Skeletal muscle cell (primary cell): ENCODE measurements around the gene EIF5AL1.
"Not testable (repeated sequence)": the region's sequence is repeated elsewhere in the genome, so short reads cannot be mapped to it uniquely, and the experiment has no call there.

Source experiments
- DNase-seq: peaks from one replicate; pipeline ENCODE4 v3.0.0-alpha.2; 2010; ENCODE audit warnings: low read depth
- H3K4me3 ChIP-seq: 2 replicates; pipeline ENCODE4 v1.5.1; 2011; ENCODE audit warnings: low read depth, mild to moderate bottlenecking, control low read depth, low read length, moderate library complexity

EIF5AL1 gene

DNA sequence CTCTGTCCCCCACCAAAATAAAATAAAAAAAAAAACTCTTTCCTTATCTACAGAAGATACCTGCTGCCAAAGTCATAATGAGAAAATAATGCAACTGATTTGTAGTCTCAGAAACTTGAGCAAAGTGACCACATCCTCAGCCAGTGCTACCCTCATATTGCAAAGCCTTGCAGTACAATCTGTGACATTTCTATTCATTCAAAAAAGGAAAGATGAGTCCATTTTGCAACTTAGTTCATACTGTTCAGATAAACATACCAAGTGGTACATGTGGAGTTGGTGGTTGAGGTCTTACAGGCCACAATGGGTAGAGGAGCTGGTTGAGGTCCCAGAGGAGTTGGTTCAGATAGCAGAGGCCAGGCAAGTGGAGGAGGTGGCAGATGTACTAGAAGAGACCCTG, 6.5 kb upstream of the EIF5AL1 start:
- no peak for DNase-seq
- no peak overlapping the region for H3K4me3 ChIP-seq

DNA sequence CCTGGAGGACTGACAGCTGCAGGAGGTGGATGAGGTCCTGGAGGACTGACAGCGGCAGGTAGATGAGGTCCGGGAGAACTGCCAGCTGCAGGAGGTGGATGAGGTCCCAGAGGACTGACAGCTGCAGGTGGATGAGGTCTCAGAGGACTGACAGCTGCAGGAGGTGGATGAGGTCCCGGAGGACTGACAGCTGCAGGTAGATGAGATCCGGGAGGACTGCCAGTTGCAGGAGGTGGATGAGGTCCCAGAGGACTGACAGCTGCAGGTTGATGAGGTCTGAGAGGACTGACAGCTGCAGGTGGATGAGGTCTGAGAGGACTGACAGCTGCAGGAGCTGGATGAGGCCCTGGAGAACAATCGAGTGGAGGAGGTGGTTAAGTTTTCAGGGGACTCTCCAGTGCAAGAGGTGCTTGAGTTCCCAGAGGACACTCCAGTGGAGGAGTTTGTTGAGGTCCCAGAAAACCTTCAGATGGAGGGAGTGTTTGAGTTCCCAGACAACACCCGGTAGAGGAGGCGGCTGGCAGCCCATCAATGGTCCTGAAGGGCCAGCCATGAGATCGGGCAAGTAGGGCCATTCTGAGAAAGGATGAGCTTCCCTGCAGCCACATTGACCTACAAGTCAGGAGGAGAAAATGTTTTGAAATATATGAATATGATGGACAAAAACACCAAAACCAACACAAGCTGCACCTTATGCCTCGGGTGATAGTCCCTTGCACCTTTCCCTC, 4.7 kb upstream of the EIF5AL1 start:
- H3K4me3 ChIP-seq = no peak overlapping the region
- peak; percentile 50 for DNase-seq

DNA sequence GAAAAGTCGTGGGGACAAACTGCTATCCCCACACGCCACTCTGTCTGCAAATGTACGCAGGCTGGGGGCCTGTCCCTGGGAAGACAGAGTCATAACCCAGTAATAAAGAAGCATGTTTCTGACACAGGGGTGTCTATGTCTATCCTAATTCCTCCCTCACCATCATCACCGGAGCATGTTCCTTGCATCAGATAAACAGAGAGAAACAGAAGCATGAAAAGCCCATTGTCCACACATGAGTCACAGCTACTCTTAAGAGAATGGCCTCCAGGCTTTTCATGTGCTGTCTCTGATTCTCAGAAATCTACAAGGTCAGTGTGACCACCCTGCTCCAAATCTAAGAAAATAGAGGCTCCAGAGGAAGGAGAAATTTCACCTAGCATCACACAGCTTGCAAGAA, 4.1 kb upstream of the EIF5AL1 start:
- DNase-seq, H3K4me3 ChIP-seq: not testable (repeated sequence)

DNA sequence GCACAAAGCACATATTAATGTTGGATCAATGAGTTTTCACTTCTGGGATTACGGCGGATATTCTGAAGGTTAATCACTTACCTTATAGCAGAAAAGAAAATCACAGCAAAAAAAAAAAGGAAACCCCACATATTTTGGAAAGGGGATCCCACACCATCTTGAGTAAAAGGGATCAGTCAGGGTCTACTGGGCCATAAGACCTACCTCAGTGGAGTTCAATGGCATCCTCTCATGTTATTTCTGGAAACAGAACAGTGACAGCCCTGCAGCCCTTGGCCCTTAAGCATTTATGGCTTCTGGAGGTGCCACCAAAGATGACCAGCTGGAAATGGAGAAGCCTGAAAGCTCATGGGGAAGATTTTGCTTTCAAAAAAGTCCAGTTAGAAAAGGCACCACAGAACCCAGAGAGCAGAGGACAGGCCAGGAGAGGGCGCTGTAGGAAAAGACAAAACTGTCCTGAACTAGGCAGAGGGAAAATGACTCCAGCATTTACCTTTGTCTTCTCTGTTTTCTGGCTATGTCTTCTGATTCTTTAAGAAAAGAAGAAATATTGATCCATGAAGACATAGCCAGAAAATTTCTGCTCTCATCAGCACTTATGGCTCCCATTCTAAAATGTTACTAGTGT, 2.9 kb upstream of the EIF5AL1 start:
- not testable (repeated sequence) for DNase-seq

DNA sequence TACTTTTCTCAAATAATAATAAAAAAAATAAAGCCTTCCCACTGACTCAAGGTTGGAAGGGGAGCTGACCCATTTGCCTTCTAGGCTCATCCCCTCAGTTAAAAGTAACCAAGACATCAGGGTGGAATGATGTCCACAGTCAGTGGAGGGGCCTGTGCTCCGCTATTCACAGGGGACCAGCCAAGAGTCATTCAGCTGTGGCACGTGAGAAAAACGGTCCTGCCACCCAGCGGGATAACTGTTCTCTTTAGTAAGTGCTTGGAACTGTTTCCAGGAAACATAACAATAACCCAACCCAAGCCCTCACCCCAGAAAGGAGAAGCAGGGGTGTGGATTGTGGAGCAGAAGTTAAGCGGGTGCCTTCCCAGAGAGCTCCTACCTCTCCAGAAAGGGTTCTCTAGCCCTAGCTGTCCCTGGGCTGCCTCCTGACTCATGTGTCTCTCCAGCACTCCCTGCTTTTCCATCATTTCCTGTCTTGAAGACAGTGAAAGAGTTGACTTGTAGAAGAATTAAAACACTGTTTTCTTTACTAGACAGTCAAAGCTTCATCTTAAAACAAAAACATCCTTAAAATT, 2.3 kb upstream of the EIF5AL1 start:
- not testable (repeated sequence) for H3K4me3 ChIP-seq, DNase-seq

More for the DNA sequence above, 2.9 kb upstream of the EIF5AL1 start:
- not testable (repeated sequence) for H3K4me3 ChIP-seq

DNA sequence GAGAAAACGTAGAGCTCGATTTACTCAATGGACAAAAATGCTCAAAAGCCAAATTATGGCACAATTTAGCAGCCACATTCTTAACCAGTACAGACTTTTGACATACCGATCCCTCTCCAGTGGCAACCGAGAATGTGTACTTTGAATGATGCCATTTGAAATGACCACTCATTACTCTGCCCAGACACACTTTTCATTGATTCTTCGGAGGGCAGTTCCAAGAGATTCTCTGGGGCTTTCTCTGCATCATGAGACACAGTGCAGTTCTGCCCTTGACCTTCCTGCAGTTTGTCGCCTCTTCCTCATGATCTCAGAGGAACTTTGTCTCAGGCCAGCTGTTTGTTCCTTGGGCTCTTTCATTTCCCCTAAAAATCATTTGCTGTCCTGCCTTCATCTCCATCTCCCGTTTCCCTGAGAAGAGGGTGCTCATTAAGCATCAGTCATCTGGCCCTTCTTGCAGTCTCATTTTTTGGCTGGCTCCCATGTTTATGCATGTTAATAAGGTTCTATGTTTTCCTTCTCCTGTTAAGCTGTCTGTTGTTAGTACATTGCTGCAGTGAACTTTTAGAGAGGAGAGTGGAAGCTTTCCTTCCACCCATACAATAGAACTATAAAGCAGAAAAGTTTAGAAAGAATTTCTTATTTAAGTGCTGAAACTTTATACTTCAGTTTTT, 4.3 kb downstream of the EIF5AL1 start:
- not testable (repeated sequence) for H3K4me3 ChIP-seq, DNase-seq

DNA sequence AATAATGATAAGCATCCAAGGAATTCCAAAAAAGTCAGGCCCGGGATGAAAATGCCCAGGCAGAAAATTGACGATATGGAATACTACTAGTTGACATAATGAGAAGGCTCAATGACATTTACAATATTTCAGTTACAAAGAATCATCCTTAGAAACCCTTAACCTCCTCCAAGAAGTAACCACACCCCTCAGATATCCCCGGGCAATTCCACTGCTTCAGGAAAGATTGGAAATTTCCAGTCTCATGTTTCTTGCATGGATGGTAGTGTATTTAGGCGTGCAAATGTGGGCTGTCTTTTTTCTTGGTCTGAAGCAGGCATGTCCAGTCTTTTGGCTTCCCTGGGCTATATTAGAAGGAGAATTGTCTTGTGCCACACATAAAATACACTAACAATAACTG, 5.2 kb downstream of the EIF5AL1 start:
- H3K4me3 ChIP-seq, DNase-seq: not testable (repeated sequence)

DNA sequence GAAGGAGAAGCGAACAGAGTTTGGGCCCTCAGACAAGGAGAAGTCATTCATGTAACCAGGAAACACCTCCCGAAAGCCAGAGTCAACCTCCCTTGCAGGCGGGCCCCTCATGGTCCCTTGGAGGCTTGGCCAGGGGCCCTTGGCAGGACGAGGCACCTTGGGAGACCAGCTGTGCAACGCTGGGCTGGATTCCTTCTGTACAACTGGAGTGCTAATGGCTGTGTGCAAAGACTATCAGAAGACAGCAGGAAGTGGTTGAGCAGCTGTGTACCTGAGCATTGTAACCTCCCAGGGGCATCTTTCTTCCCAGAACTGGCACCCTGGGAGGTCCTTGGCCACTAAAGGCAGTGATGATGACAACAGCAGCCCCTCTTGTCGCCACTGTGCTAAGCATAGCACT, 9.4 kb downstream of the EIF5AL1 start:
- not testable (repeated sequence) for DNase-seq, H3K4me3 ChIP-seq

DNA sequence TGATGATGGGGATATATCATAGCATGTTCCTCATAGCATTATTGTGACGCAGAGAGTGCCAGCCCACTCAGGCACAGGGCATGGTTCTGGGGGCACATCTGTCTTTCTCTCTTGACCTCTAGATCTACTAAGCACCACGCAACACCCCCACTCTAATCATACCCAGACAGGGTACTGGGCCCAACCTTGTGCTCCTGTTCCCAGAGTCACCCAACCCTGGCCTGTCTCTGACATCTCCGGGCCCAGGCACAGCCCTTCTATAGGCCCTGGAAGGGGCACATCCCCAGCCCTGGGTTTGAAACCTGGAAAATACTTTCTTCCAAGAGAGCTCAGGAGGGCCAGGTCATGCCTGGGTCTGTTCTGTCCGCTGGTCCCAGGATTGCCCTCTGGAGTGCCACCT, 10.1 kb downstream of the EIF5AL1 start:
- H3K4me3 ChIP-seq, DNase-seq: not testable (repeated sequence)

DNA sequence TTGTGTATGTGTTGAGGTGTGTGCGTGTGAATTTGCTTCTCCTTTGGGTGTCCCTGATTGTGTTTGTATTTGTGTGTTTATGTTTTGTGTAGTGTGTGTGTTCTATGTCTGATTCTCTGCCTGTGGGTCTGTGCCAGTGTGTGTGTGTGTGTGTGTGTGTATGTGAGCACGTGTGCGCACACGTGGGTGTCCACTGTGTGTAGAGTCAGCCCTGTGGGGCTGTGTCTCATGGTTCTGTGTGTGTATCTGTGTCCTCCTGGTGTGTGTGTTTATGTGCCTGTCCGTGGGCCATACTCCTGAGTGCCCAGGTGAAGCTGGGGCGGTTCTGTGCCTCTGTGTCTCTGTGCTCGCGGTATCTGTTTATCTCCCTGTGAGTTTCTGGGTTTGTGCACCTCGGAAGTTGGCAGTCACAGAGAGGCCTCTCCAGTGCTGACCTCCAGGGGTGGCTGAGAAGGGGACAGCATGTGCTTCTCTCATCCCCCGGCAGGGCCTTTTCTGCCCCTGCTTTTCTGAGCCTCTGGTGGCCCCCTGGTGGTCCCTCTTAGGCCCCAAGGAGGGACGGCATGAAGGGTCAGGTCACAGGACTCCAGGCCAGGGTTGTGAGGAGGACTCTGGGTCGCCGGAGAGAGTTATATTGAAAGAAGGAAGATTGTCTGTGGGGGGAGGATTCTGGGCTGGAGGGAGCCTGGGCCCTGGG, 11.0 kb downstream of the EIF5AL1 start:
- DNase-seq, H3K4me3 ChIP-seq: not testable (repeated sequence)

DNA sequence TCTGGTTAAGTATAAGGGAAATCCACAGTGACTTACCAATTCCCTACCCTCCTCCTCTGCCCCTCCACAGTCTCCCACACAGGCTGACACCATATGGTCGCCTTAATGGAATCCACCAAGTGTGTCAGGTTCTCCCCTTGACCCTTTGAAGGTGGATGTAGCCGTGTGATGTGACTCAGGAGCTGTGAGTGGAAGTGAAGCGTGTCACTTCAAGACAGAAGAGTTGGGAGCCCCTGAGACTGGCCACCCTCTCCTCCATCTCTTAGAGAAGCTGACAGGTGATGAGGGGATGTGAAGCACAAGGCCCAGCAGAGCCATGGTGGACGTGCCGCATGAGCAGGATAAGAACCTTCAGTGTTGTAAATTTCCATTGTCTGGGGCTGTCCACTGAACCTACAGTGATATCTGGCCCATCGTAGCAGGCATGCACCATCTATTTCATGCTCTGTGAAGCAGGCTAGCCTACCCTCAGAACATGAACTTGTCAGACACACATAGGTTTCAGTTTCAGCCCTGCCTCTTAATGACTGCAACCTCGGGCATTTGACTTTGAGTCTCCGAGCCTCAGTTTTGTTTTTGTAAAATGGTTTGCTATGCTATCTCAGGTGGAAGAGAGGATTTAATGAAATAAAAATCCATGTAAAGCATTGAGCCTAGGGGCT, 12.8 kb downstream of the EIF5AL1 start:
- not testable (repeated sequence) for DNase-seq, H3K4me3 ChIP-seq

DNA sequence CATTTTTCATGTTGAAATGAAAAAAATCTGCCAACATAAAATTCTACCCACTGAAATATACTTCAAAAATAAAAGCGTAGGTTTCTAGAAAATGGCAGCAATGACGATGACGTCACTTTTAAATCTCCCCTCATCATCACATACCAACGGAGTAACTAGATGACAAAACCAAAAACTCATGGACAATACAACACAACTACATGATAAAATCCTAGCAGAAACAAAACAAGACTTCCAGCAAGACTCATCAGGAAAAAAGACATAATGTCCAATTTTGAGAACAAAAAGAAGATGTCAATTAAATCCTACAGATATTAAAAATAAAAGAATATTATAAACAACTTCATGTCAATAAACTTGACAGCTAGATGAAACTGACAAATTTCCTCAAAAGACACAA, 15.9 kb downstream of the EIF5AL1 start:
- not testable (repeated sequence) for H3K4me3 ChIP-seq, DNase-seq

DNA sequence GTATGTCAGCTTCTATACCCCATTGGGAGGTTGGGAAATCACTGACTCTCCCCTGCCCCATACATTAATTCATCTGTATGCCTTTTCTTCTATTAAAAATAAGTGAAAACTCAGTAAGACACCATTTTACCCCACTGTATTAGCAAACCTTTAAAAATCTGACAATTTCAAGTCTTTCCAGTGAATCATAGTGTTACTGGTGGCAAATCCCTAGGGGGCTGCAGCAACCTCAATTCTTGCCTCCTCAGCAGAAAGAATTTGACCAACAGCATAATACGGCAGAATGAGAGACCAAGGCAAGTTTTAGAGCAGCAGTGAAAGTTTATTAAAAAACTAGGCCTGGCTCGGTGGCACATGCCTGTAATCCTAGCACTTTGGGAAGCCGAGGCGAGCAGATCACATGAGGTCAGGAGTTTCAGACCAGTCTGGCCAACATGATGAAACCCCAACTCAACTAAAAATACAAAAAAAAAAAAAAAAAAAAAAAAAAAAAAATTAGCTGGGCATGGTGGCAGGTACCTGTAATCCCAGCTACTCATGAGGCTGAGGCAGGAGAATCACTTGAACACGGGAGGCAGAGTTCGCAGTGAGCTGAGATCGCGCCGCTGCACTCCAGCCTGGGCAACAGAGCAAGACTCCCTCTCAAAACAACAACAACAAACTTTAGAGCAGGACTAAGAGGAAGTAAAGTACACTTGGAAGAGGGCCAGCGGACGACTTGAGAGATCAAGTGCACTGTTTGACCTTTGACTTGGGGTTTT, 21.0 kb downstream of the EIF5AL1 start:
- not testable (repeated sequence) for H3K4me3 ChIP-seq
- DNase-seq = peak; percentile 2

DNA sequence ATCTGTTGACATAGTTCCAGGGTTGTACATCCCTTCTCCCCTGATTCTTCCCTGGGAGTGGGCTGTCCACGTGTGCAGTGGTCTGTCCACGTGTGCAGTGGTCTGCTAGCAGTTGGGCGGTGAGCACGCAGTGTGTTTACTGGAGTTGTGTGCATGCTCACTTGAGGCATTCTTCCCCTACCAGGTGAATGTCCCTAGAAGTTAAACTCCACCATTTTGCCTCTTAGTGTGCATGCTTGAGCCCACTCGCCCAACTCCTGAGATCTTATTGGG, 21.5 kb downstream of the EIF5AL1 start:
- H3K4me3 ChIP-seq, DNase-seq: not testable (repeated sequence)

DNA sequence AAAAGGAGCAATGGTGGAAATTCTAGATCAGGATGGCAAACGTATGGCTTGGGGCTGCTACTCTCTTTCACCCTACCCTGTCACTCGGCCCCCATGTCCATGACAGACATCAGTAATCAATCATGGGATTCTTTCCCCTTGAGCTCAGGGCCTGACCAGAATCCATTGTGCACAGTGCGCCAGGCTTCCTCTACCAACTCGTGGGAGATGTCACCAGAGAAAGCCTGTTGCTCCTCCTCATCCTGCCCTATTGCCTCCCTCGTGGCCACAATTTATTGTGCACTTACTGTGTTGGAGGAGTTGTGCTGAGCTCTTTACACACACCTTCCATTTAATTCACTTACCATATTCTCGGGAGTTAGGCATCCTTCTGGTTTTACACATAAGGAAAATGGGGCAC, 26.0 kb downstream of the EIF5AL1 start:
- DNase-seq, H3K4me3 ChIP-seq: not testable (repeated sequence)

DNA sequence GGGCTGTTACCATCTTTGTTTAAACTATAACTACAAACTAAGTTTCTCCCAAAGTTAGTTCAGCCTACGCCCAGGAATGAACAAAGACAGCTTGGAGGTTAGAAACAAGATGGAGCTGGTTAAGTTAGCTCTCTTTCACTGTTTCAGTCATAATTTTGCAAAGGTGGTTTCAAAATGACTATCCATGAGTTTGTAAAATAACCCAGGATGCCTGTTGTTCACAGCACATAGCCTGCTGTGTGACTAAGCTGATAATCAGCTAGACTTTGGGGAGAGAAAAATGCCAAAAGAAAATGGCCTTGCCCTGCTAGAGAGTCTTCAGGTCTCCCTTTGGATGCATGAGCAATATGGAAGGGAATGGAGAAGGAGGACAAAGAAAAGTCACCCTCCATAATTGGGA, 28.6 kb downstream of the EIF5AL1 start:
- not testable (repeated sequence) for DNase-seq, H3K4me3 ChIP-seq

DNA sequence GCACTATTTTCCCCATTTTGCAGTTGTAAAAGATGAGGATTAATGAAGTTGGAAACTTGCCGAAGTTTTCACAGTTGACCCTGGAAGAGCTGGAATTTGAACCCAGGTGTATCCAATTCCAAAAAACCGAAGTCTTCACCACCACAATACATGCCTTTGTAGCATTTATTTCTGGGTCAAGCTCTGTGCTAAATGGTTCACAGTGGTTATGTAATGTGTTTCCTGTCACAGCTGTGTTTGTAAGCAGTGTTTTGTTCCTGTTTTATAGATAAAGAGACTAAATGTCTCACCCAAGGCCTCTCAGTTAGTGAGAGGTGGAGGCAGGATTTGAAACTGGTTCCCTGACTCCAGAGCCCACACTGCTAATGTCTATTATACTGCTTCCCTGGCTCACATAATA, 30.3 kb downstream of the EIF5AL1 start:
- DNase-seq = no peak

DNA sequence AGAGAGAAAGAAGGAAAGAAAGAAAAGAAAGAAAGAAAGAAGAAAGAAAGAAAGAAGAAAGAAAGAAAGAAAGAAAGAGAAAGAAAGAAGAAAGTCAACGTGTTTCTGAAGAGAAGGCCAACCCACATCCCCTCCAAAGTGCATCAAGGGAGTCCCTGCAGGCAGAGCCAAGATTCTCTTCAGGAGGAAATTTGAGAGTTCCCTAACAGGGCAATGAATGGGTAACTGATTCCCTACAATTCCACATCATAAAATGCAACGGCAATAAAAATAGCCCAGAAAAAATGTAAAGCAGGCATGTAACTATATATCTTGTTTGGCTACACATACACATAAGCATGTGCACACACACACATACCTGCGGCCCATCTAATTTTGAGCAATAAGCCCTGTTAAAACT, 32.1 kb downstream of the EIF5AL1 start:
- H3K4me3 ChIP-seq, DNase-seq: not testable (repeated sequence)

More for the DNA sequence above, 30.3 kb downstream of the EIF5AL1 start:
- H3K4me3 ChIP-seq = no peak overlapping the region
